GF-D8 (cell line): Measurements from ENCODE around the gene MRPL52.
"Not testable (repeated sequence)": the region's sequence is repeated elsewhere in the genome, so short reads cannot be mapped to it uniquely, and the experiment has no call there.

Experiments
- DNase-seq: peaks from one replicate; lab custom pipeline; 2025; lab: John Stamatoyannopoulos, UW

The MRPL52 gene

DNA sequence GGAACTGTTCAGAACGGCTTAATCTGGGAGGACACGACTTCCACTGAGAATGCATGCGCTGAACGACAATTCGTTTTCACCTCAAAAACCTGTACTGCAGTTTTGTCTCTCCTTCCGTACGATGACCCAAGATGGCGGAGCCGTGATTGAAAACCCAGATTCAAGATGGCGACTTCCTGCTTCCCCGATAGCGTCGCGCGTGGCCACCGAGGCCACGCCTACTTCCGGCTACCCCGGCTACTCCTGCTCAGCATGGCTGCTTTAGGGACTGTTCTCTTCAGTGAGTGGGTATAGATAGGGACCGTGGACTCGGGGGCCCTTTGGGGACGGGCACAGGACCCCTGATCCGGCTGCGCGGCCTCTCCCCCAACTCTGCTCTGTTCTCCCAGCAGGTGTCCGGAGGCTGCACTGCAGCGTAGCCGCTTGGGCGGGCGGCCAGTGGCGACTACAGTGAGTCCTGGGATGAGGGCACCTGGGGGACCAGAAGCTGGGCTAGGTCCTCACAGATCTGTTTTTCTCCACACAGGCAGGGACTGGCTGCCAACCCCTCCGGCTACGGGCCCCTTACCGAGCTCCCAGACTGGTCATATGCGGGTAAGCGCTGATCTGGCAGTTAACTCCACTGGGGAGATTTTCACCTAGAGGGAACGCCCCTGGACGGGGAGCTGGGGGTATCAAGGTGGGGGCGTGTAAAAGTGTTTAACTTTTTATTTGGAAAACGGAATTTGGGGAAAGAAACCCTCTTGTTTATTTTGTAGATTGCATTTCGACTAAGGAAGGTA lies at the start of gene MRPL52:
MRPL52 (plus strand) TSS at position 227 of the 782 bp plus-strand sequence; CDS start at position 253, 26 bp downstream.
- peak; percentile 74 for DNase-seq

DNA sequence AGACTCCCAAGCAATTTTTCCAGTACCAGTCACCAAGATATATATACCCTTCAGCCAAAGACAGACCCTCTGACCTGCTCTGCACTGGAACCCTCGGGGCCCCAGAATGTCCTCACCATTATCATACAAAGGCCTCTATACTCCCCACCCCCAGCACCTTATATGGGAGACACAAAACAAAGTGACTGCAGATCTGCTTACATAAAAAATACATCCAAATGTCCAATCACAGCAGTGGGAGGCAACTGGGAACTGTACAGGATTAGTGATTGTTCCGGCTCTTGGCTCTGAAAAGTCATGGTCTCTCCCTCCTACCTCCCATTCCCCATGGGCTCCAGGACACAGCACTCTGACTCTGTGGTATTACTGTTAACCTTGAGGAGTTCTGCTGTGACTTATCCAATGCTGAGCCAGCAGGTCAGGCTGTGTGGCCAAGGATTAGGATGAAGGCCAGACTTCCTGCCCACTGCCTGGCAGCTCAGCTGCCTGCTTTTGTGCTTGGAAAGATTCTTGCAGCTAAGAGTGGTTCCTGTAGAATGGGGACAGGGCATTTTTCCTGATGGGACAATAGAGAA lies 49.5 kb upstream of the MRPL52 start:
- DNase-seq, result no peak

DNA sequence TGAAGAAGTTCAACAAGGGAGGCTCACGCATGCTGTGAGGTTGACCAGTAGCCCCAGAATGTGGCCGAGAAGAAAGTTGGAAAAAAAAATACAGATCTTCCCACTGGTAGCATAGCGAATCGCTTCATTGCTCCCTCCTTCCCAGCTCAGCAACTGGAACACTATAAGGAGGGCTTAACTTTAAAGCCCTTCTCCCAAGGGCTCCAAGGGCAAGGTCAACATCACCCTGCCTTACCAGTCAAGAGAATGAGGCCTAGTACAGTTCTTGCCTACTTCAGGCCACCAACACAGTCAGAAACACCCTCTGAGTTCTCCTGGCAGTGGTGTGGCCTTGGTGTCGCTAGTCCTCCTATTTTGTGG lies 48.8 kb upstream of the MRPL52 start:
- DNase-seq, result no peak

DNA sequence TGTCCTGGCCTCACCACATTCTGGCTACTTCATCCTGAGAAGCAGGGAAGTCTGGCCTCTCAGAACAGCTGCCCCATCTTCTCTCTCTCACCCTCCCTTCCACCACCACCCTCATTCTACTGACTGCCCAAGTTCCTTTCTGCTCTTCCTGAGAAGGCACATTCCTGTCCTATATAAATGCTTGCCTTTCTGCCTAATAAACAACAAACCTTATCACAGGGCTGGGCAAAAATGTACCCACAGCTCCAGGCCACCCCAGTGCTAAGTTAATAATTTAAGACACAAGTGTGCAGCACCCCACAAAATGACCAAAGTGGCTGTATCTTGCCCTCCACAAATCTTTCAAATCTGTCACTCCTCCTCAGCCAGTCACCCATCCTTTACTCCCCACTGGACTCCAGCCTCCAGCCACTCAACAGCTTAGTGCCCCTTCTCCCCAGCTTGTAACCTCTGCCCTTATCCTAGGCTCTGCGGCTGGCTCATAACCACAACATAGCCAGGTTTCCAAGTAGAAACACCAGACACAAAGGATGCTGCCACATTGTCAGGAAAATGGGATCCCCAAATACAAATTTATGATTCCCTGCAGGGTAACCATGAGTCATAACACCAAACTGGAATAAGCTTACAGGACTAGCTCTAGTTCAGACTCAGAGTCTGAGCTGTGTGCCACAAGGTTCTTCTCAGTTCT lies 48.2 kb upstream of the MRPL52 start:
- DNase-seq, result no peak

DNA sequence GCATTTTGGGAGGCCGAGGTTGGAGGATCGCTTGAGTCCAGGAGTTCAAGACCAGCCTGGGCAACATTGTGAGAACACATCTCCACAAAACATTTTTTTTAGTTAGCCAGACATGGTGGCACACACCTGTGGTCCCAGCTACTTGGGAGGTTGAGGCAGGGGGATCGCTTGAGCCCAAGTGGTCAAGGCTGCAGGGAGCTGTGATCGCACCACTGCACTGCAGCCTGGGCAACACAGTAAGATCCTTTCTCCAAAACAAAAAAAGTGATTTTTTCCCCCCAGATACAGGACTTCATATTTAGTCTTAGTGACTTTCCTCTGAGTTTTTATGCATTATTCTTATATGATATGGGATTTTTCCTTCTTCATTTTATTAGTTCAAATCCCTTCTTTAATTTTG lies 43.0 kb upstream of the MRPL52 start:
- no peak for DNase-seq

DNA sequence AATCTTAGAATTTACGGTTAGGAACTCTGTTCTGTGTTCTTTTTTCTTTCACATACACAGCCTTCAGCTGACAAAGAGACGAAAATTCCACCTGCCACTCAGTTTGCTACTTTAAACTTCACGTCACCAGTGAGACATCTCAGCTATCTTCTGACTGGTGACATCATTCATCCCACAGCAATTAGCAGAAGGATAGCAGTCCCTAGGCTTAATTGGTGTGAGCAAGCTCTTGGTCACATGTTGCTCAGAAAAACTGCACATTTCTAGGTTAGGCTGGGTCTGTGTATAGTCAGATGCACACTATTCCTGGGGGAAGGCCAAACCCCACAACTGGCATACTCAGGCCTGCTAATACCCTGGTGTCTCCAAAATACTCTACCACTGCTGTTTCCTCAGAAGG lies 38.4 kb upstream of the MRPL52 start:
- DNase-seq, result no peak

DNA sequence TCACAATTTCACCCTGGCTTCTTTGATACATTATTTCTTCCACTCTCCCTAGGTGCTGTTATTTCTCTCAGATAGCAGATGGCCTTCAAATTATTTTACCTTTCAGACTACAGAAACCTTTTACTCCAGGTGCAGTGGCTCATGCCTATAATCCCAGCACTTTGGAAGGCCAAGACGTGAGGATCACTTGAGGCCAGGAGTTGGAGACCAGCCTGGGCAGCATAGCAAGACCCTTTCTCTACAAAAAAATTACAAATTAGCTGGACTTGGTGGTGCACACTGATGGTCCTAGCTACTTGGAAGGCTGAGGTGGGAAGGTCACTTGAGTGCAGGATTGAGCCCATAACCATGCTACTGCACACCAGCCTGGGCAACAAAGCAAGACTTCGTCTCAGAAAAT lies 37.5 kb upstream of the MRPL52 start:
- no peak for DNase-seq

DNA sequence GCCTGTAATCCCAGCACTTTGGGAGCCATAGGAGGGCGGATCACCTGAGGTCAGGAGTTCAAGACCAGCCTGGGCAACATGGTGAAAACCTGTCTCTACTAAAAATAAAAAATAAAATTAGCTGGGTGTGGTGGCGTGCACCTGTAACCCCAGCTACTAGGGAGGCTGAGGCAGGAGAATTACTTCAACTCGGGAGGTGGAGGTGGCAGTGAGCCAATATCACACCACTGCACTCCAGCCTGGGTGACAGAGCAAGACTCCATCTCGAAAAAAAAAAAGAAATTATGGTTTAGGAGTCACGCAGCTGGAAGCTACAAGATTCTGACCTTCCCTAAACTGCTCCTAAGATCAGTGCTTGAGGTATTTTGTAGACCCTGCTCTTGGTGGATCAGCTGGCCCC lies 36.1 kb upstream of the MRPL52 start:
- not testable (repeated sequence) for DNase-seq

DNA sequence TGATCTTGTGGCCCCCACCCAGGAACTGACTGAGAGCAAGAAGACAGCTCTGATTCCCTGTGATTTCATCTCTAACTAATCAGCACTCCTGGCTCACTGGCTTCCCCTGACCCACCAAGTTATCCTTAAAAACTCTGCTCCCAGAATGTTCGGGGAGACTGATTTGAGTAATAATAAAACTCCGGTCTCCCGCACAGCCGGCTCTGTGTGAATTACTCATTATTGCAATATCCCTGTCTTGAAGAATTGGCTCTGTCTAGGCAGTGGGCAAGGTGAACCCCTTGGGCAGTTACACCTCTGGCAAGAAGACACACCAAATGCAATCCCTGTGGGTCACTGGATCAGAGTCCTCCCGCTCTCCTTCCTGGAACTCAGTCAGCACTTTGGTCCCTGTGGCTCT lies 35.7 kb upstream of the MRPL52 start:
- DNase-seq, result no peak

DNA sequence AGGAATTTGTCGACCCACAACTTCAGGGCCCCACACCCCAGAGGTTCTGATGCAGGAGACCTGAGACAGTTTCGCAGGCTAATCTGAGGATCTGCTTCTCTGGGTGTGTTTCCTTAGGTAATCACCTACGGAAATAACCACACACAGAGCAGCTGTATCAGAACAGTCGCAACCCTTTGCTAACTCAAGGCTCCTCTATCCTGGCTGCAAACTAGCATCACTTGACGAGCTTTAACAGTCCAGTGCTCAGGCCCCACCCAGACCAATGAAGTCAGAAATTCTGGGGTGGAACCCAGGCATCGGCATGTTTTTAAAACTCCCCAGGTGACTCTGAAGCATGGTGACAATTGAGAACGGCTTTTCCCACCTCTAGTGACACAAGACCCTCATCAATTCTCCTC lies 35.1 kb upstream of the MRPL52 start:
- no peak for DNase-seq

DNA sequence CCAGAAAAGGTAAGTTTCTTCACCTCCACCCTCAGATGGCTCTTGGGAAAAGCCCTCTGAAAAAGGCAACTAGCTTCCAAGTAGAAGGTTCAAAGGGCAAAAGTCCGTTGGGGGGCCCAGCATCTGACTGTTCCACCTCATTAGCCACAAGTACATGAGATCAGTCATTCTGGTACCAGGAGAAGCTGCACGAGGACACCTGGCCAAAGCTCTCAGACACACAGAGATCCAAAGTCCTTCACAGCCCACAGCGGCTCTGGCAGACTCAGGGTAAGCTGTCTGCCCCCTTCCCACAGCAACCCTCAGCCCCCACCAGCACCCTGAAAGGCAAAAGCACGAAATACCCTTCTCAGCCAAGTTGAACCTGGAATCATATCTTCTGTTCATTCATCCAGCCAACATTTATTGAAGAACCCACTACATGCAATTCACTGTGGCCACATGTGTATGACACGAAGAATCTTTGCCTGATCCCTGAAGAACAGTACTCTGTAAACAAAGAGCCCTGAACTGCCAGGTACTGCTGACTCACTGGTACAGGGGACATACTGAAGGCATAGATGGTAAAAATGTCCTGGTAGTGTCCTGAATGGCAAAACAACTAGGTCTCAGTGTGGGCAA lies 33.5 kb upstream of the MRPL52 start:
- DNase-seq, result no peak

DNA sequence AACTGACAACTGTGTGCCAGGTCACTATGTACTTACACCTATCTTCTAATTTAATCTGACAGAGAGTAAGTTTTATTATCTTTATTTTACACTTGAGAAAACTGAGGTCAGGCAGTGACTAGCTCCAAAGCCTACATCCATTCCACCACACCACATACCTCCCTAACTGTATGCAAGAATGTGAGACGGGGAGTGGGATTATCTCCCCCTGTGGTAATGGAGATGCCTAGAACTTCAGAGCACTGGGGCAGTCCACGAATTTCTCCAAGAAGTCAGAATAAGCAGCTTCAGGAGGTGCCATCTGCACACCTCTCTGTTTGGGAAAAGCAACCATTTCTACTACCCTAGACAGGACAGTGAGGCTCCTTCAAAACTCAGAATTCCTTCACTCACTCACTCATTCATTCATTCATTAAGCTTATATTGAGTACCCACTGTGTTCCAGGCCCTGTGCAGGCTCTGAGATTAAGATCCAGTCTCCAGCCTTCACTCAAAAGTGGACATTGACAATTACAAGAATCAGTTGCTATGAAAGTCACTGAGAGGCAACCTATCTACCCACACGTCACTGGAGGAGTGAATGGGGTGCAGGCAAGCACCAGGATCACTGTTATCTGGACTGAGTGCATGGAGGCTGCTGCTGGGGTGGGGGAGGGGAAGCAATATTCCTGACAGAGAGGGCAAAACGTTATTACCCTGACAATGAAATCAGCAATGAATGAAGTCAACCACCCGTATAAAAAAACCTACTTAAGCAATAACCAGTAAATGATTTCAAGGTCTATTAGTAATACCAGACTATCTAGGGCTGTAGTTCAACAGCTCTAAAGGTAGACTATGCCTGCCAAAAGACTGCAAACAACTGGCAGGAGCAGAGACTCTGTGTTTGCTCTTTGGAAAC lies 32.4 kb upstream of the MRPL52 start:
- DNase-seq, result no peak

DNA sequence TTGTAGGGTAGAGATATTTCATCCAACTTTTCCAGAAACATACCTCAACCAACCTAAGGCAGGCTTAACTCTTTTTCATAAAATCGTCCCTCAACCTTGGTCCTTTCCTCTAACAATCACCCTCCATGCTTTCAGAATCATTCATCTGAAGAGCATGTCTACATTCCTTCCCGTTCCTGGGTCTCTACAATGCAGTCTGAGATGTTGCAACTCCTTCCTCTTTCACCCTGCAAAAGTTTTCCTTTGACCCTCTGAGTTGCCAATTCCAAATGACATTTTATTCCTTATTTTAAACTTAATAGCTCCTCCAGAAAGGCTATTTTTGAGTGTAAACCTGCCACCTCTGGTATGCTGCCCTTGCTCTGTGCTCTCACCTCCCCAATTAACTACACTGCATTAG lies 31.2 kb upstream of the MRPL52 start:
- DNase-seq, result peak; percentile 8

DNA sequence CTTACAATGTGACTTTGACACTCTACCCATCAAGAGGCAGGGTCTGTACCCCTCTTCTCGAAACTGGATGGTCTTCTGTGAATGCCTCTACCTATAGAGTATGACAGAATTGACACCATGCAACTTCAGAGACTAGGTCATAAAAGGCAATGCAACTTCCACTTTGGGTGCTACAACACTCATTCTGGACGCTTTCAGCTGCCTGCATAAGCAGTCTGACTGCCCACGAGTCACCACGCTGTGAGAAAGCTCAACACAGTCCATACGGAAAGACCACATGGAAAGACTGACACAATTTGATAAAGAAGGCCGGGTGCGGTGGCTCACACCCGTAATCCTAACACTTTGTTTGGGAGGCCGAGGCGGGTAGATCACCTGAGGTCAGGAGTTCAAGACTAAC lies 29.3 kb upstream of the MRPL52 start:
- no peak for DNase-seq

DNA sequence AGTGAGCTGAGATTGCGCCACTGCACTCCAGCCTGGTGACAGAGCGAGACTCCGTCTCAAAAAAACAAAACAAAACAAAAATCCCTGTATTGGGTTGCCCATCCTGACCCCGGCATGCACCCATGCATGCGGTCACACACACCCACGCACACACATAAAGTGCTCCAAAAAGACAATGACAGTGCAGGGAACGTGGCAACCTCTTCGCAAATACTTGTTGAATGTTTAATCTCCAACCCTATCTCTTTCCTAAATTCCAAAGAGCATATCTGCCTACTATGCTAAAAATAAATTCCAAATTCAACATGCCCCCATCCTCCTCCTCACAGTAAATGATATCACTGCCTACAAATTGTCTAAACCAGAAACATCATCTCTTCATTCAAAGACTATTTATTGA lies 28.0 kb upstream of the MRPL52 start:
- DNase-seq, result no peak

DNA sequence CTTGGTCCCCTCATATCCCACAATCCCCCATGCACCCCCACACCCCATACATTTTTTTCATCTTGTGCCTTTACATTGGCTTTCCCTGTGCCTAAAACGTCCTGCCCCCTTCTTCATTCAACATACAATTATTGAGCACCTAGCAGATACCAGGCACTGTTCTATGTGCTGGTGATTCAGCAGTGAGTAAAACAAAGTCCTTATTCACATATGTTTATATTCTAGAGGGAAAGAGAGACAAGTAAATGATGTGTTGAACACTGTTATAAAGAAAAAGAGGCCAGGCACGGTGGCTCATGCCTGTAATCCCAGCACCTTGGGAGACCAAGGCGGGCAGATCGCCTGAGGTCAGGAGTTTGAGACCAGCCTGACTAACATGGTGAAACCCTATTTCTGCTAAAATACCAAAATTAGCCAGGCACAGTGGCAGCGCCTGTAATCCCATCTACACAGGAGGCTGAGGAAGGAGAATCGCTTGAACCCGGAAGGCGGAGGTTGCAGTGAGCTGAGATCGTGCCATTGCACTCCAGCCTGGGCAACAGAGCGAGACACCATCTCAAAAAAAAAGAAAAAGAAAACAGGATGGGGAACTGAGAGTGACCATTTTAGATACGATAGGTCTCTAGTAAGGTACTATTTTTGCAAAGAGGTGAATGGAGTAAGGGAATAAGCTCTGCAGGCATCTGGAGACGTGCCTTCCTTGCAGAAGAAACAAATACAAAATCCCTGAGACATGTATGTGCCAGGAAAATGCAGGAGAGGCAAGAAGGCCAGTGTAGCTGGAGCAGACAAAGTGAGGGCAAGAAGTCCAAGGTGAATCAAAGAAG lies 26.6 kb upstream of the MRPL52 start:
- DNase-seq, result no peak

DNA sequence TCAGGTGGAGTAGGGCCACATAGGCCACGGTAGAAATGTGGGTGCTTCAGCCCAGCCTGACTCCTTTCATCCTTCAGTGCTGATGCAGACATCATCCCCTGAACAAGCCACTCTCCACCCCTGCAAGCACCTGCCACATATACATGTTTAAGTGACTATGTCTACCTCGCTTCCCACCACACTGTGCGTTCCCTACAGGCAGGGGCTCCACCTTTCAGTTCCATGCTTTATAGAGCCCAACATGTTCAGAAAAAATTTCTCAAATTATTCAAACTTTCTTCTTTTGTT lies 26.1 kb upstream of the MRPL52 start:
- no peak for DNase-seq

DNA sequence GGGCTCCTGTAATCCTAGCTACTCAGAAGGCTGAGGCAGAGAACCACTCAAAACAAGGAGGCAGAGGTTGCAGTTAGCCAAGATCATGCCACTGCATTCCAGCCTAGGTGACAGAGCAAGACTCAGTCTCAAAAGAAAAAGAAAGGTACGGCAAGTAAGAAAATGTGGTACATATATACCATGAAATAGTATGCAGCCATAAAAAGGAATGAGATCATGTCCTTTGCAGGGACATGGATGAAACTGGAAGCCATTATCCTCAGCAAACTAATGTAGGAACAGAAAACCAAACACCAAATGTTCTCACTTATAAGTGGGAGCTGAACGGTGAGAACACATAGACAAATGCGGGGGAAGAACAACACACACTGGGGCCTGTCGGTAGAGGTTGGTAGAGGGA lies 24.5 kb upstream of the MRPL52 start:
- not testable (repeated sequence) for DNase-seq

DNA sequence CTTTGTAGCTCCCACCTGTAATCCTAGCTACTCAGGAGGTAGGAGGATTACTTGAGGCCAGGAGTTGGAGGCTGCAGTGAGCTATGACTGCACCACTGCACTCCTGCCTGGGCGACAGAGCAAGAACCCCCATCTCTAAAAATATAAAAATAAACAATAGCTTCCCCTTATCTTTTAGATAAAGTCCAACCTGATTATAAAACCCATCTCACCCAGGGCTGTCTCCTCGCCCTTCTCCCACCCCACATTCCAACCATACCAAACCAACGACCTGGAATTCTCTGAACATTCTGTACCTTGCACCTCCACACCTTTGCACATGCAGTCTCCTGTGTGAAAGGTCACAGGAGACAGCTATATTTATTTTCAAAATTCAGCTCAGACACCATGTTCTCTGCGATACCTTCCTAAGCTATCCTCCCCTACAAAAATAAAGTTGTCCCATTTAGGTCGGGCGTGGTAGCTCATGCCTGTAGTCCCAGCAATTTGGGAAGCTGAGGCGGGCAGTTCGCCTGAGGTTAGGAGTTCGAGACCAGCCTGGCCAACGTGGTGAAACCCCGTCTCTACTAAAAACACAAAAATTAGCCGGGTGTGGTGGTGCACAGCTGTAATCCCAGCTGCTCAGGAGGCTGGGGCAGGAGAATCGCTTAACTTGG lies 22.1 kb upstream of the MRPL52 start:
- DNase-seq, result no peak

DNA sequence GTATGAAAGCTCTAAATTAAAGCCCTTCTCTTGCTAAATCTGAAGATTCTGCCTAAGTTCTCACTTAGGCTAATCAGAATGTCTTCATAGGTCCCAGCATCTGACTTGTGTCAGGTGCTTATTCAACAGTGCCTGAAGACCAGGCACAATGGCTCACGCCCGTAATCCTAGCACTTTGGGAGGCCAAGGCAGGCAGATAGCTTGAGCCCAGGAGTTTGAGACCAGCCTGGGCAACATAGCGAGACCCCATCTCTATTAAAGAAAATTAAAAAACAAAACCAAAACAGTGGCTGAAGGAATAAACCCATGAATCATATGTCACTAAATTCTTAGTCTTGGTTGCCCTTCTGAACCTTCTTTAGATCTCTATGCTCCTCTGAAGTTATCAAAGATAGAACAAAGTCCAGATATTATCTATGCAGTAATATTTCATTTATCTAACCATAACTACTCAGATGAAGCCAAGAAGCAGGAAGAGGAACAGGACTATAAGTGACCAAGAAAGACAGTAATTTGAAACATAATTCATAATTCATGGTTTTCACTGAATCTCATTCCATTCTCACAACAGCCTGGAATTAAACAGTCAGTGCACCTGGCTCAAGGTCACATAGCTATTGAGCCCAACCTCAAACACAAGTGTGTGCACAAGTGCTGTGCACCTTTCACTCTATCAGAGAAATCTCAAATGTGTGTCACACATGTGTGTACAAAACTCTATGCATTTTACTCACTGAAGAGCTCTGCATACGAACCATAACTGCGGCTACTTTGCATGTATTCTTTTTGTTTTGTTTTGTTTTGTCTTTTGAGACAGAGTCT lies 21.1 kb upstream of the MRPL52 start:
- no peak for DNase-seq
